Gastroesophageal sphincter (tissue), 2 donors: Measurements from ENCODE around the gene CCDC85A.

ENCODE experiments used
- POLR2A ChIP-seq, 2 donors: fragments of 450-650 bp; IDR thresholded peaks; one replicate each; pipeline ENCODE4 v1.6.1; 2017; ENCODE audit warnings: antibody characterized with exemption in 2 of 2, mild to moderate bottlenecking in 2 of 2, moderate library complexity in 1 of 2
- POLR2AphosphoS5 ChIP-seq: sonication (generic); formaldehyde crosslinking; IDR thresholded peaks from one replicate; pipeline ENCODE4 v1.6.1; 2017; ENCODE audit warnings: antibody characterized with exemption

- TF ChIP-seq POLR2AphosphoS5, result no peak
- TF ChIP-seq POLR2A (IDR thresholded peaks at IDR 0.05), result no peak
Measured at GRCh38 chr2:56375251-56375650, 191.5 kb downstream of the CCDC85A start.
